Nephron (organoid): ENCODE data around the gene MYD88.

Experiments
- H3K27ac Mint-ChIP-seq, 3 experiments: 2 replicates each; pipeline ENCODE4 v1.8.0; 2020; ENCODE audit warnings: mixed read lengths in 3 of 3, mild to moderate bottlenecking in 2 of 3, moderate library complexity in 1 of 3
- H3K27me3 Mint-ChIP-seq: 2 replicates; pipeline ENCODE4 v1.8.0; 2021; ENCODE audit warnings: low read depth, mild to moderate bottlenecking, moderate library complexity, mixed read lengths
- H3K36me3 Mint-ChIP-seq: 2 replicates; pipeline ENCODE4 v1.8.0; 2020; ENCODE audit warnings: low read depth, mixed read lengths
- H3K4me1 Mint-ChIP-seq: 2 replicates; pipeline ENCODE4 v1.8.0; 2020; ENCODE audit warnings: mixed read lengths
- H3K4me3 Mint-ChIP-seq, 3 experiments: 2 replicates each; pipeline ENCODE4 v1.8.0; 2020; ENCODE audit warnings: mild to moderate bottlenecking in 3 of 3, mixed read lengths in 3 of 3, moderate library complexity in 2 of 3
- H3K9me3 Mint-ChIP-seq: 2 replicates; pipeline ENCODE4 v1.8.0; 2020; ENCODE audit warnings: mixed read lengths
- CTCF ChIP-seq, 3 experiments: fragments of 200-600 bp; sonication (generic); IDR thresholded peaks; one replicate each; pipeline ENCODE4 v1.5.0; 2021; ENCODE audit warnings: antibody characterized with exemption in 3 of 3; ENCODE audit not compliant: unreplicated experiment in 3 of 3

Gene MYD88

DNA sequence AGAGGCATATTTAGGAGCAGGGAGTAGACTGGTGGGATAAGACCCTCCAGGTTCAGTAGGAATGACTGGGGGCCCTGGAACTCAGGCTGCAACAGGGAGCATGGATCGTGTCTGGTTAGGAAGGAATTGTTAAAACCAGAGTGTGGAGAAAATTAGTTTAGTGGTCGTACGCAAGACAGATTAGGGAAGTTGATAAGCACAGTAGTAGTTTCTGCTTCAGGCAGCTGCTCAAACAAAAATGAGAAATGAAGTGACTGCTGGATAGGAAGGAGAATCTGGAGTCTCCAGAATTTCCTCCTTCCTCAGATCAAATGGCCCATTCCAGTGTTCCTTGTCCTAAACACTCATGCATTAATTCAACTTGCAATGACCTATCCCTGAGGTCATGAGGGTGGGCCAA, 11.2 kb downstream of the MYD88 start:
- no peak for TF ChIP-seq CTCF (IDR thresholded peaks at IDR 0.05; ENCODE audit: unreplicated experiment in 3 of 3)
- Mint-ChIP-seq H3K4me3 (no peak overlapping the region), H3K4me1 (no peaks in the 10 kb centered on the region), H3K27ac (no peak overlapping the region), H3K27me3 (no peaks in the 10 kb centered on the region), H3K36me3 (no peaks in the 10 kb centered on the region), H3K9me3 (peaks cover 10% of the 10 kb centered on the region)

DNA sequence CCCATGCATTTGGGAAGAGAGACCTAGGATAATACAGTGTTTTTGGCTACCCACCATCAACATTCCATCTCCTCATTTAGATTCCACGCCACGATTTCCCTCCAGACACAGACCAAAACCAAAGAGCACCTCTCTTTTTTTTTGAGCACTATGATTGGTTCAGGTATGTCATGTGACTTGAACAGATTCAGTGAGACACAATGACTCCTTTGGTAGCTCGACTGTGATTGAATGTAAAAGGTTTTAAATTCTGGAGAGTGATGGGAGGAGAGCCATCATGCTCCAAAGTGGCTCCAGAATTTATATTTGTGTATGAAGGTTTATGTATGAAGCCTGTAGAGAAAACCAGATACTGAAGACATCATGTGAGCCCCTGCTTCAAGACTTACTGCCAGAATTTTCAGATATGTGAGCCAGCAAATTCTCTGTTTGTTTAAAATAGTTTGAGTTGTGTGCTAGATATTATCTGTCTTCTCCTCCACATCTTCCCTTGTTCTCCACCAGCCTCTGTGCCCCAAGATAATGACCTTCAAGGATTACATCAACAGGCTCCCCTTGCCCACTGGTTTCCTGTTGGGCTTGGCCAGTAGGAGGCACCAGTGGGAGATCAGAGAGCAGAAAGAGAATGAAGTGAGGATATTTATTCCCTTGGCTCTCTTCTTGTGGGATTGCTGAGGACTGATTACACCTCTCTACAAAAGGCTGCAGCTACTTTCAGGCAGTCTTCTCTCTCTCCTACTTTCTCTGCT, 12.5 kb downstream of the MYD88 start:
- Mint-ChIP-seq H3K27me3 (no peaks in the 10 kb centered on the region), H3K27ac (no peak overlapping the region), H3K4me3 (no peak overlapping the region), H3K36me3 (no peaks in the 10 kb centered on the region), H3K9me3 (peaks cover 4% of the 10 kb centered on the region), H3K4me1 (no peaks in the 10 kb centered on the region)
- no peak for TF ChIP-seq CTCF (IDR thresholded peaks at IDR 0.05; ENCODE audit: unreplicated experiment in 3 of 3)

GRCh38 chr3:38151667-38152265, 13.3 kb downstream of the MYD88 start:
- Mint-ChIP-seq H3K4me1 (no peaks in the 10 kb centered on the region), H3K9me3 (no peaks in the 10 kb centered on the region), H3K4me3 (no peak overlapping the region), H3K27me3 (no peaks in the 10 kb centered on the region), H3K27ac (no peak overlapping the region), H3K36me3 (no peaks in the 10 kb centered on the region)
- no peak for TF ChIP-seq CTCF (IDR thresholded peaks at IDR 0.05; ENCODE audit: unreplicated experiment in 3 of 3)

DNA sequence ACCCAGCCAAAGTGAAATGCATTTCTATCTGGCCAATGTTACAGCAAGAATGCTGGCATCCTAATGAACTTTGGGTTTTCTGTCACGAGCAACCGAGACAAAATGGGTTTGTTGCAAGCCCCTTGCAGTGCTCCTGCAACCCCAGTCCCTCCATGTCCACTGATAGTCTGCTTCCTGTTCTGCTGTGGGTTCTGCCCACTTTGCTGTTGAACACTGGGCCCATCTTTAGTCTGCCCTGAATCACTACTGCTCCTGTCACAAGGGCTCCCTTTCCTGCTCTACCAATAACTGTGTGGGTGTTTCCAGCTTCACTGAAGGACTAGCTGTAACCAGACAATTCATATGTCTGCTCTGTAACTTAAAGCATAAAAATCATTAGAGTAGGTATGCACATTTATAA, 14.1 kb downstream of the MYD88 start:
- no peak overlapping the region for H3K27ac Mint-ChIP-seq
- TF ChIP-seq CTCF (IDR thresholded peaks at IDR 0.05; ENCODE audit: unreplicated experiment in 3 of 3) = no peak
- H3K4me3 Mint-ChIP-seq = no peak overlapping the region
- no peaks in the 10 kb centered on the region for H3K9me3 Mint-ChIP-seq
- no peaks in the 10 kb centered on the region for H3K36me3 Mint-ChIP-seq
- H3K27me3 Mint-ChIP-seq = no peaks in the 10 kb centered on the region
- H3K4me1 Mint-ChIP-seq = no peaks in the 10 kb centered on the region

DNA sequence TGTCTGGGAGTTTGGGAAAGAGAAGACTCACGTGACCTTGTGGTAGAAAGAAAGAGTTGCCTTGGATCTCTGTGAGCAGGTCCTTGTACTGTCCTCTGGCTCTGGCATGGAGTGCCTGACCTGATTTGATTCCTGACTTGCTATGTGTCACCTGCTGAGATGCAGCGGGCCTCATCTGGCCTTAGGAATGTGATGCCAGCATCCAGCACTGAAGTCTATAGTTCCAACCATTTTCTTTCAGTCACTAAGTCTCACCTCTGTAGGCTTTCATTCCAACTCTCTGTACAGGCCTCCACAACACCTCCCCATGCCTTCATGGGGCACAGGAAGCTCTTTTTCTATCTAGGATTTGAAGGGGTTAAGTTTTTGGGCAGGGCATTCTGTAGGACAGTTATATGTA, 14.8 kb downstream of the MYD88 start:
- no peak overlapping the region for H3K27ac Mint-ChIP-seq
- H3K4me1 Mint-ChIP-seq = no peaks in the 10 kb centered on the region
- H3K36me3 Mint-ChIP-seq = no peaks in the 10 kb centered on the region
- no peaks in the 10 kb centered on the region for H3K9me3 Mint-ChIP-seq
- no peak for TF ChIP-seq CTCF (IDR thresholded peaks at IDR 0.05; ENCODE audit: unreplicated experiment in 3 of 3)
- H3K27me3 Mint-ChIP-seq = no peaks in the 10 kb centered on the region
- no peak overlapping the region for H3K4me3 Mint-ChIP-seq

GRCh38 chr3:38154033-38154494, 15.6 kb downstream of the MYD88 start:
- H3K27me3 Mint-ChIP-seq = no peaks in the 10 kb centered on the region
- H3K4me1 Mint-ChIP-seq = no peaks in the 10 kb centered on the region
- H3K4me3 Mint-ChIP-seq = no peak overlapping the region
- no peaks in the 10 kb centered on the region for H3K36me3 Mint-ChIP-seq
- no peak overlapping the region for H3K27ac Mint-ChIP-seq
- TF ChIP-seq CTCF (IDR thresholded peaks at IDR 0.05; ENCODE audit: unreplicated experiment in 3 of 3) = no peak
- no peaks in the 10 kb centered on the region for H3K9me3 Mint-ChIP-seq
